SK-N-MC (cell line): ENCODE measurements around the gene SEPTIN12.
A peak's percentile ranks its signal among the peaks of the same experiment; 100 is the strongest.

Experiments used
- DNase-seq: peaks from one replicate; pipeline ENCODE4 v3.0.0-alpha.2; 2011; ENCODE audit warnings: low read depth, low spot score
- H3K27ac ChIP-seq: fragments of 200-600 bp; sonication (generic); 2 replicates; pipeline ENCODE4 v1.5.1; 2016; ENCODE audit warnings: mixed run types
- H3K36me3 ChIP-seq: fragments of 200-600 bp; sonication (generic); 2 replicates; pipeline ENCODE4 v1.6.1; 2017; ENCODE audit warnings: antibody characterized with exemption, low read length, mixed read lengths; ENCODE audit not compliant: insufficient read depth
- H3K4me3 ChIP-seq: fragments of 200-600 bp; sonication (generic); 2 replicates; pipeline ENCODE4 v1.5.1; 2016
- H3K9ac ChIP-seq: fragments of 200-600 bp; sonication (generic); 2 replicates; pipeline ENCODE4 v1.8.0; 2017; ENCODE audit warnings: mixed run types, mixed read lengths; ENCODE audit not compliant: insufficient read length
- H3K9me3 ChIP-seq: fragments of 200-600 bp; sonication (generic); 2 replicates; pipeline ENCODE4 v1.6.1; 2017; ENCODE audit warnings: low read depth, mild to moderate bottlenecking, antibody characterized with exemption, low read length, moderate library complexity, mixed read lengths
- EZH2 ChIP-seq: fragments of 200-600 bp; sonication (generic); IDR thresholded peaks from one replicate; pipeline ENCODE4 v1.6.1; 2017; ENCODE audit warnings: antibody characterized with exemption
- FOXP2 ChIP-seq: optimal IDR thresholded peaks from 2 replicates; pipeline ENCODE3; 2011; ENCODE audit warnings: mild to moderate bottlenecking, moderate library complexity; ENCODE audit not compliant: insufficient read depth; ENCODE audit errors: extremely low read length, control extremely low read depth
- POLR2AphosphoS5 ChIP-seq: IDR thresholded peaks from 2 replicates; pipeline ENCODE4 v1.6.1; 2012; ENCODE audit warnings: mild to moderate bottlenecking, low read depth, low read length, borderline replicate concordance

Gene SEPTIN12

DNA sequence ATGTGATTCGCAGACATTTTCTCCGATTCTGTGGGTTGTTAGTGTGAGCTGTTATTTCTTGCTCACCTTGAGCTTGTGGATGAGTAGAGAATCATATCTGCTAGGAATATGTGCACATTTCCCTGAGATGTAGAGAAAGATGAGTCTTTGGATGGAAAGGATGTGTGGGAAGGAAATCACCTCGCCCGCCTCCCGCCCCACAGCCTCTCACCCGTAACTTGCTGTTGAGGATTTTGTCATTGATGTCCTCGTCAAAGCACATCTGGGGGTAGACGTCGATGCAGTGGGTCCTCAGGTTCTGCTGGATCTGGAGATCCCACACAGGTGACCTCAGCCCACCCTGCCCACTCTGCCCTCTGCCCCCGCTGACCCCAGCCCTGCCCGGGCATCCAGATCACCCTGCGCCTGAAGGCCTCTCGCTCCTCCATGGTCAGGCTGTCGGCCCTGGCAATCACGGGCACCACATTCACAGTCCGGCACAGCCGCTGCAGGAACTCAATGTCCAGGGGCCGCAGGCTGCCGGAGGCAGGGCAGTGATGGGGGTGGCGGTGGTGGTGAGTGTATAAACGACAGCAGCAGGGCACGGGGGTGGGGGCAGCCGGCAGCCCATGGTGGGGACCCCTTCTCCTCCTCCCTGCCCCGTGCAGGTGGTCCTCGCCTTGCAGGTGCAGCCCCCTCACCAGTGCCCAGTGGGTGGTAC lies 4.7 kb downstream of the SEPTIN12 start:
- Histone ChIP-seq H3K9me3 (no peaks in the 10 kb centered on the region), H3K27ac (no peak overlapping the region), H3K9ac (no peak overlapping the region), H3K36me3 (no peaks in the 10 kb centered on the region), H3K4me3 (no peak overlapping the region)
- no peak for TF ChIP-seq POLR2AphosphoS5
- no peak for TF ChIP-seq EZH2
- TF ChIP-seq FOXP2 = no peak
- DNase-seq = no peak

DNA sequence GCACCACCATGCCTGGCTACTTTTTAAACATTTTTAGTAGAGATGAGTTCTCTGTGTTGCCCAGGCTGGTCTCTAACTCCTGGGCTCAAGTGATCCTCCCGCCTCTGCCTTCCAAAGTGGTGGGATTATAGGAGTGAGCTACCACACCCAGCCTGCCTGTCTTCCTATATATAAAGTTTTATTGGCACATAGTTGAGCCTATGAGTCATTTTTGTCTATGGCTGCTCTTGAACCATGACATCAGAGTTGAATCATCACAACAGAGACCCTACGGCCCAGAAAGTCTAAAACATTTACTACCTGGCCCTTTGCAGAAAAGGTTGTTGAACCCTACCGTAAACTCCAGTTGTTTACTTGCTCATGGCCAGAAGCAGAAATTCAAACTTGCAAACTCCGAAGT lies 7.9 kb downstream of the SEPTIN12 start:
- TF ChIP-seq FOXP2 (no peak), EZH2 (no peak), POLR2AphosphoS5 (no peak)
- H3K36me3 ChIP-seq = no peaks in the 10 kb centered on the region
- H3K9ac ChIP-seq = no peak overlapping the region
- H3K9me3 ChIP-seq = no peaks in the 10 kb centered on the region
- no peak overlapping the region for H3K4me3 ChIP-seq
- no peak overlapping the region for H3K27ac ChIP-seq
- DNase-seq = no peak

- no peak for TF ChIP-seq FOXP2
- TF ChIP-seq POLR2AphosphoS5 = no peak
- TF ChIP-seq EZH2 = no peak
- Histone ChIP-seq H3K27ac (no peak overlapping the region), H3K4me3 (no peak overlapping the region), H3K36me3 (no peaks in the 10 kb centered on the region), H3K9me3 (no peaks in the 10 kb centered on the region), H3K9ac (no peak overlapping the region)
- DNase-seq = no peak
These were observed 10.1 kb downstream of the SEPTIN12 start for GRCh38 chr16:4778050-4778392.

GRCh38 chr16:4777339-4778049 lies 10.7 kb downstream of the SEPTIN12 start:
- H3K4me3 ChIP-seq = no peak overlapping the region
- no peak overlapping the region for H3K27ac ChIP-seq
- no peak for DNase-seq
- no peaks in the 10 kb centered on the region for H3K9me3 ChIP-seq
- no peak overlapping the region for H3K9ac ChIP-seq
- TF ChIP-seq FOXP2 = no peak
- TF ChIP-seq POLR2AphosphoS5 = no peak
- no peak for TF ChIP-seq EZH2
- no peaks in the 10 kb centered on the region for H3K36me3 ChIP-seq

DNA sequence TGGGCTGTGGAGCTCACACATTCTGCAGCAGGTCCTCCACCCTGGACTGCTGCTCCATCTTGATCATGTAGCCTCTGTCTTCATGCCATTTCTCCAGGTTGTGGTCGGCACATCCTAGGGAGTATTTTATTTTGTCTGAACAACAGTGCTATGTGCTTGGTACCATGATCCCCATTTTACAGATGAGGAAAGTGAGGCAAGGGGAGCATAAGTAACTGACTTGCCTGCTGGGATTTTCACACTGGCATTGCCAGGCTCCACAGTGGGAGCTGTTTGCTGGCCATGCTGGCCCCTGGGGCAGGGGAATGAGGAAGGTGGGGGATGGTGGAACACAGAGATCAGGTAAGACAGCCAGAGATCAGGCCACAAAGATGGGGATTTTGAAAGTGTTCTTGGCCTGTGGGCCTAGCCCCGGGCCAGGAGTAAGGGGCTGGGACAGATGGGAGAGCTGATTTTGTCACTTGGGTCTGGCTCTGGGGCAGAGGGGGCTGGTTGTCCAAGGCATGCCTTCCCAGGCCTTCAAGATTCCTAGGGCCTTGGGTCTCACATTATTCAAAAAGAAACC lies 11.9 kb downstream of the SEPTIN12 start:
- TF ChIP-seq FOXP2 = no peak
- no peak overlapping the region for H3K4me3 ChIP-seq
- DNase-seq = no peak
- no peak overlapping the region for H3K9ac ChIP-seq
- no peak overlapping the region for H3K27ac ChIP-seq
- no peaks in the 10 kb centered on the region for H3K36me3 ChIP-seq
- no peaks in the 10 kb centered on the region for H3K9me3 ChIP-seq

GRCh38 chr16:4775005-4775404 lies 13.1 kb downstream of the SEPTIN12 start:
- no peak for DNase-seq
- Histone ChIP-seq H3K27ac (no peak overlapping the region), H3K9me3 (no peaks in the 10 kb centered on the region), H3K4me3 (no peak overlapping the region), H3K36me3 (no peaks in the 10 kb centered on the region), H3K9ac (no peak overlapping the region)
- TF ChIP-seq FOXP2 (no peak), POLR2AphosphoS5 (no peak), EZH2 (no peak)

- H3K9me3 ChIP-seq = no peaks in the 10 kb centered on the region
- no peak overlapping the region for H3K9ac ChIP-seq
- no peaks in the 10 kb centered on the region for H3K36me3 ChIP-seq
- no peak for TF ChIP-seq POLR2AphosphoS5
- no peak for TF ChIP-seq EZH2
- no peak for TF ChIP-seq FOXP2
- H3K4me3 ChIP-seq = no peak overlapping the region
- no peak for DNase-seq
- no peak overlapping the region for H3K27ac ChIP-seq
These were observed 15.8 kb downstream of the SEPTIN12 start for GRCh38 chr16:4772351-4772750.

DNA sequence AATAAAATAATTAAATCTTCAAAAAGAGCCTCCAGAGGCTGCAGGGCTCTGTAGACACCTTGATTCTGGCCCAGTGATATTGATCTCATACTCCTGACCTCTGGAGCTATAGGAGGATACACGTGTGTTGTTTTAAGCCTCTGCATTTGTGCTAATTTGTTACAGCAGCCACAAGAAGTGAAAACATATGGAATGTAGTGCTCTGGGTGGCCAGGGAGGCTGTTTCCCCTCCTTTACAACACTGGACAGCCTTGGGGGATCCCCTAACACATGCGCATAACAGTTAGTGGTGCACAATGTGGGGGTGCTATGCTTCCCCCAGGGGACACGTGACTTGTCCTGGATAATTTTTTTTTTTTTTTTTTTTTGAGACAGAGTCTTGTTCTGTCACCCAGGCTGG lies 16.5 kb downstream of the SEPTIN12 start:
- DNase-seq = no peak
- Histone ChIP-seq H3K4me3 (no peak overlapping the region), H3K36me3 (no peaks in the 10 kb centered on the region), H3K9me3 (no peaks in the 10 kb centered on the region), H3K9ac (no peak overlapping the region), H3K27ac (no peak overlapping the region)
- TF ChIP-seq EZH2 = no peak
- TF ChIP-seq FOXP2 = no peak
- TF ChIP-seq POLR2AphosphoS5 = no peak

DNA sequence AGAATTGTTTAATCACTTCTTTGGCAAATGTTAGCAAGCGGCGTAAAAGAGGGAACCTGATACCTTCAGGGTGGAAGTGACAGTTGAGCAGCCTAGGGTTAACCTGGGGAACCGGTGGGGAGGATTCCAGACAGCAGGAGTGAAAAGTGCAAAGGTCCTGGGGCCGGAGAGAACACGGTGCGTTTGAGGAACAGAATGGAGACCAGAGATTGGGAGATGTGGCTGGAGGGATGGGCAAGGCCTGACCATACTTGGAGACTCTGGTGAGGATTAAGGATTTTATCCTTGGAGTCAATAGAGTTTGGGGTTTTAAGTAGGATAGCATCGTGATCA lies 18.9 kb downstream of the SEPTIN12 start:
- Histone ChIP-seq H3K9ac (peak overlapping the region; percentile 60), H3K27ac (no peak overlapping the region), H3K9me3 (no peaks in the 10 kb centered on the region), H3K36me3 (peaks cover 6% of the 10 kb centered on the region; the same call in 1 of the 2 replicates), H3K4me3 (peak overlapping the region; percentile 82)
- no peak for TF ChIP-seq POLR2AphosphoS5
- TF ChIP-seq EZH2 = no peak
- TF ChIP-seq FOXP2 = no peak
- no peak for DNase-seq
